MG63 (cell line): ENCODE data around the gene TCF7L1. TPM values are rescaled to one million over a fixed set of nuclear protein-coding genes. Genes with fewer than 3 reads are reported as not detected.
"Not testable (repeated sequence)": the region's sequence is repeated elsewhere in the genome, so short reads cannot be mapped to it uniquely, and the experiment has no call there.

Source experiments
- DNase-seq: peaks from one replicate; pipeline ENCODE4 v3.0.0-alpha.2; 2020
- H3K27me3 ChIP-seq: fragments of 250-450 bp; sonication (Bioruptor Pico); 2 replicates; pipeline ENCODE4 v1.5.1; 2020; ENCODE audit warnings: mild to moderate bottlenecking, moderate library complexity
- H3K36me3 ChIP-seq: fragments of 250-450 bp; sonication (Bioruptor Pico); 2 replicates; pipeline ENCODE4 v1.5.1; 2020; ENCODE audit warnings: mild to moderate bottlenecking, moderate library complexity
- H3K4me3 ChIP-seq: fragments of 250-450 bp; sonication (Bioruptor Pico); 2 replicates; pipeline ENCODE4 v1.5.1; 2020; ENCODE audit warnings: mild to moderate bottlenecking, moderate library complexity
- H3K9me3 ChIP-seq: fragments of 250-450 bp; sonication (Bioruptor Pico); 2 replicates; pipeline ENCODE4 v1.5.1; 2020; ENCODE audit warnings: mild to moderate bottlenecking, moderate library complexity
- total RNA-seq: library from RNA; depleted of rRNA; stranded (reverse); fragments of >200 nt; shearing (Covaris generic); gene quantifications from 2 replicates; pipeline ENCODE4 v1.2.3, GENCODE V29; 2014; ENCODE audit warnings: low replicate concordance

TCF7L1 gene
- total RNA-seq, 1 experiment from 2014 or later, result 0.46 TPM

DNA sequence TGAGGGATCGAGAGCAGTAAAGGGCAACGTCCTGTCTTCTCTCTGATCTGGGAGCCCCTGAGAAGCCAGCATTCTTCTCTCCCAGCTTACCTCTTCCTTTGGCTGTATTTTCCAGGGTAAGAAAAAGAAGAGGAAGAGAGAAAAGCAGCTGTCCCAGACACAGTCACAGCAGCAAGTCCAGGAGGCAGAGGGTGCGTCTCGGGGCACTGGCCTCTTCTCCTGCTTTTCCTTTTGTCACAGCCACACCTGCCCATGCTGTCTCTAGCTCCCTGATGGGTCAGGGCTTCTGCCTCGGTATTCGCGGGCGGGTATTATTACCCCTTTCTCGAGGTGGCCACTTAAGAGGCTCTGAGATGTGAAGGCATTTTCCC is 174.3 kb downstream of the TCF7L1 start:
- Histone ChIP-seq H3K4me3 (no peak overlapping the region), H3K9me3 (no peaks in the 10 kb centered on the region), H3K36me3 (no peaks in the 10 kb centered on the region; the same call in 1 of the 2 replicates), H3K27me3 (no peaks in the 10 kb centered on the region)
- DNase-seq, result no peak

- no peak overlapping the region for H3K4me3 ChIP-seq
- DNase-seq, result no peak
- H3K27me3 ChIP-seq, result no peaks in the 10 kb centered on the region
- no peaks in the 10 kb centered on the region; the same call in 1 of the 2 replicates for H3K36me3 ChIP-seq
- H3K9me3 ChIP-seq, result no peaks in the 10 kb centered on the region
These were observed 175.0 kb downstream of the TCF7L1 start for GRCh38 chr2:85308201-85308600.

DNA sequence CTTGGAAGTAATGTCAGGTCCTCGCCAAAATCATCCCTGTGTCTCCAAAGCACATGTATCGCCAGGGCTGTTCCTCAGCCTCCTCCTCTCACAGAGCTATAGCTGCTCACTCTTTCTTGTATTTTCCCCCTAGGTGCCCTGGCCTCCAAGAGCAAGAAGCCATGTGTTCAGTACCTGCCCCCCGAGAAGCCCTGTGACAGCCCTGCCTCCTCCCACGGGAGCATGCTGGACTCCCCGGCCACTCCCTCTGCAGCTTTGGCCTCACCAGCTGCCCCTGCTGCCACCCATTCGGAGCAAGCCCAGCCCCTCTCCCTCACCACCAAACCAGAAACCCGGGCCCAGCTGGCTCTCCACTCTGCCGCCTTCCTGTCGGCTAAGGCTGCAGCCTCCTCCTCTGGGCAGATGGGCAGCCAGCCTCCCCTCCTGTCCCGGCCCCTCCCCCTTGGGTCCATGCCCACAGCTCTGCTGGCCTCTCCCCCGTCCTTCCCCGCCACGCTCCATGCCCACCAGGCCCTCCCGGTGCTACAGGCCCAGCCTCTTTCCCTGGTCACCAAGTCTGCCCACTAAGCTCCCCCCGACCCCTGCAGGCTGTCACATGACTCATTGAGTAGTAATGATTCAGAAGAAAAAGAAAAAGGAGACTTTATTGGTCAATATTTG is 175.8 kb downstream of the TCF7L1 start:
- H3K27me3 ChIP-seq, result no peaks in the 10 kb centered on the region
- no peaks in the 10 kb centered on the region; the same call in 1 of the 2 replicates for H3K36me3 ChIP-seq
- H3K9me3 ChIP-seq, result no peaks in the 10 kb centered on the region
- no peak overlapping the region for H3K4me3 ChIP-seq
- peak; percentile 86 for DNase-seq

DNA sequence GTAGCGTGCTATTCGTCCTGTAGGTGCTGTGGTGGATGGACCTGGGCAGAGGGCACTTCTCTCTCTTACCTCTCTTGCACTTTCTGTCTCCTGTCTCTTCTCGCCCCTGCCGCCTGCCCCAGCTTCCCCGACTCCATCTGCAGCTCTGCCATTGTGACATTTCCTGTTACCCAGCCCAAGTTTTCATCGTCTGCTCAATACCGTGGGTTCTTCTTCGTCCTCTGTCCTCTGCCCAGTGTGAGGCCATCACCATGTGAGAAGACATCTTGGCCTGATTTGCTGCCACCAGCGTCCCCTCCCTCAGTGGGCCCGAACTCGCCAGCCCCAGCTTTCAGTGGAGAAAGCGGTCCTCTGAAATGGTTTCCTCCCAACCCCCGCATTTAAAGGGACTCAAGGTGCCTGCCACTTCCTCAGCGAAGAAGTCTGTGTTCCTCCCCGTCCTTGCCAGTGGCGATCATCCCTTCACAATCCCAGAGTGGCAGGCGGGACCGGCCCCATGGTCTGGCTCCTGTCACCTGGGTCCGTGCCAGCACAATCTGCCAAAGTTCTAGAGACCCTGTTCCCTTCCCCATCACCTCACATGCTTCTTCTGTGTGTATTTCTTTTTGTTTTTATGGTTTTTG is 176.6 kb downstream of the TCF7L1 start:
- Histone ChIP-seq H3K36me3 (peaks cover 2% of the 10 kb centered on the region; the same call in 1 of the 2 replicates), H3K27me3 (no peaks in the 10 kb centered on the region), H3K9me3 (no peaks in the 10 kb centered on the region), H3K4me3 (no peak overlapping the region)
- no peak for DNase-seq

DNA sequence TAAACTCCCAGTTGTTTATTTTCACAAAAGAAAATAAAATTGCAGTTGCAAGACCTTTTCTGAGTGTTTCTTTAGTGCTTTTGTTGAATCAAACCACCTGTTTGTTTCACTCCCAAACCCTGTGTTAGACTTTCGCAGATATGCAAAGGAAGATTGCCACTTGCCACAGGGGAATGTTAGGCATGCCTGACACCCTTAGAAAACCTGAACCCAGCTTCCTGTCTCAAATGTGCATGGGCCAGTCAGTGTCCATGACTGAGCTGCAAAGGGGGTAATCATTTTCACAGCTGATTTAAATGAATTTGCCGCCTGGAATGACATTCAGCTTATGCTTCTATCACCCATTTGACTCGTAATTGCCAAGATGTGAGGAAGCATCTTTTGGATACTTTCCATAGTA is 177.1 kb downstream of the TCF7L1 start:
- Histone ChIP-seq H3K27me3 (no peaks in the 10 kb centered on the region), H3K36me3 (peaks cover 2% of the 10 kb centered on the region; the same call in 1 of the 2 replicates), H3K4me3 (no peak overlapping the region), H3K9me3 (no peaks in the 10 kb centered on the region)
- no peak for DNase-seq

DNA sequence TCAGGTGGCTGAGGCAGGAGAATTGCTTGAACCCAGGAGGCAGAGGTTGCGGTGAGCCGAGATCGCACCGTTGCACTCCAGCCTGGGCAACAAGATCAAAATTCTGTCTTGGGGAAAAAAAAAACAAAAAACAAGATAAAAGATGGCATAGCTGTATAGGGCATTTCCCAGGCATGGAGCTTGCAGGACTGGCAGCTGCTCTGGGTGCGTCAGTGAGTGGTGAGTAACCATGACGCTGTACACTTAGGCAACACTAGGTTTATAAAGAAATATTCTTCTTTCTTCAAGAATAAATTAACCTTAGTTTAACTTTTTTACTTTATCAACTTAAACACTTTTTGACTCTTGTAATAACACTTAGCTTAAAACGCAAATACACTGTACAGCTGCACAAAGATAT is 179.2 kb downstream of the TCF7L1 start:
- Histone ChIP-seq H3K9me3 (no peaks in the 10 kb centered on the region), H3K4me3 (no peak overlapping the region), H3K27me3 (no peaks in the 10 kb centered on the region), H3K36me3 (peaks cover 11% of the 10 kb centered on the region)
- peak; percentile 85 for DNase-seq

- no peaks in the 10 kb centered on the region for H3K27me3 ChIP-seq
- no peak overlapping the region for H3K4me3 ChIP-seq
- peaks cover 29% of the 10 kb centered on the region for H3K36me3 ChIP-seq
- no peaks in the 10 kb centered on the region for H3K9me3 ChIP-seq
- DNase-seq, result no peak
These were observed 181.7 kb downstream of the TCF7L1 start for GRCh38 chr2:85314884-85315242.

GRCh38 chr2:85315921-85316320 is 182.7 kb downstream of the TCF7L1 start:
- H3K9me3 ChIP-seq, H3K4me3 ChIP-seq, DNase-seq, H3K27me3 ChIP-seq: not testable (repeated sequence)
- peaks cover 40% of the 10 kb centered on the region for H3K36me3 ChIP-seq

GRCh38 chr2:85318222-85319074 is 185.3 kb downstream of the TCF7L1 start:
- Histone ChIP-seq H3K4me3 (no peak overlapping the region), H3K9me3 (no peaks in the 10 kb centered on the region), H3K36me3 (peaks cover 64% of the 10 kb centered on the region), H3K27me3 (no peaks in the 10 kb centered on the region)
- DNase-seq, result no peak

- peaks cover 75% of the 10 kb centered on the region for H3K36me3 ChIP-seq
These were observed 186.6 kb downstream of the TCF7L1 start for GRCh38 chr2:85319796-85320195.

DNA sequence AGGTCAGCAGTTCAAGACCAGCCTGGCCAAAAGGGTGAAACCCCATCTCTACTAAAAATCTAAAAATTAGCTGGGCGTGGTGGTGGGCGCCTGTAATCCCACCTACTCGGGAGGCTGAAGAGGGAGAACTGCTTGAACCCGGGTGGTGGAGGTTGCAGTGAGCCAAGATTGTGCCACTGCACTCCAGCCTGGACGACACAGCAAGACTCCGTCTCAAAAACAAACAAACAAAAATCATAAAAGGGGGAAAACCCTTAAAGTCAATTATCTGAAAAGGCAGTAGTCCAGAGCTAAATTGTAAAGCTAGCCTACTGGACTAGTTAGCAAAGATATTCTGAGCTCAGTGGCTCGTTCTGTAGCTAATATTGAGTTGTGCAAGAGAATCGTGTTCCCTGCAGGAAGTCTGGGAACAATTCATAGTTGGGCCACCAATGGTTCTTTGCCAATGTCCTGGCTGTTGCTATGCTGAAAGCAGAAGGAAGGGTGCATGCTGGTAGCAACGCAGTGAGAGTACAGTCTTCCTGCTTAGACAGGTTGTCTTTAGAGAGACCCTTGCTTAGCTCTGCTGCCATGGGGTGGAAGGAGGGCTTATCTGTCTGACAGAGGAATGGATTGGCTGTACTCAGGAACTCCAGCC is 190.3 kb downstream of the TCF7L1 start:
- Histone ChIP-seq H3K4me3 (no peak overlapping the region), H3K27me3 (no peaks in the 10 kb centered on the region), H3K9me3 (no peaks in the 10 kb centered on the region), H3K36me3 (peaks cover 82% of the 10 kb centered on the region)
- no peak for DNase-seq

More at GRCh38 chr2:85319796-85320195, 186.6 kb downstream of the TCF7L1 start:
- no peak for DNase-seq
- Histone ChIP-seq H3K4me3 (no peak overlapping the region), H3K9me3 (no peaks in the 10 kb centered on the region), H3K27me3 (no peaks in the 10 kb centered on the region)

DNA sequence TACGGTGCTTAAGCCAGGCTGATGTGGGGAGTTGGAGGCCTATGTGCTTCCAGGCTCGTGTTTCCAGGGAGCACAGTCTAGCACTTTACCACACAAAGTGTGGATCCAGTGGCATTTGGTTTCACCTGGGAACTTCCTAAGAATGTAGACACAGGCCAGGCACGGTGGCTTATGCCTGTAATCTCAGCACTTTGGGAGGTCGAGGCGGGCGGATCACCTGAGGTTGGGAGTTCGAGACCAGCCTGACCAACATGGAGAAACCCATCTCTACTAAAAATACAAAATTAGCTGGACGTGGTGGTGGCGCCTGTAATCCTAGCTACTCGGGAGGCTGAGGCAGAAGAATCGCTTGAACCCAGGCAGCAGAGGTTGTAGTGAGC is 190.8 kb downstream of the TCF7L1 start:
- H3K4me3 ChIP-seq, H3K9me3 ChIP-seq, DNase-seq, H3K27me3 ChIP-seq: not testable (repeated sequence)
- H3K36me3 ChIP-seq, result peaks cover 79% of the 10 kb centered on the region

DNA sequence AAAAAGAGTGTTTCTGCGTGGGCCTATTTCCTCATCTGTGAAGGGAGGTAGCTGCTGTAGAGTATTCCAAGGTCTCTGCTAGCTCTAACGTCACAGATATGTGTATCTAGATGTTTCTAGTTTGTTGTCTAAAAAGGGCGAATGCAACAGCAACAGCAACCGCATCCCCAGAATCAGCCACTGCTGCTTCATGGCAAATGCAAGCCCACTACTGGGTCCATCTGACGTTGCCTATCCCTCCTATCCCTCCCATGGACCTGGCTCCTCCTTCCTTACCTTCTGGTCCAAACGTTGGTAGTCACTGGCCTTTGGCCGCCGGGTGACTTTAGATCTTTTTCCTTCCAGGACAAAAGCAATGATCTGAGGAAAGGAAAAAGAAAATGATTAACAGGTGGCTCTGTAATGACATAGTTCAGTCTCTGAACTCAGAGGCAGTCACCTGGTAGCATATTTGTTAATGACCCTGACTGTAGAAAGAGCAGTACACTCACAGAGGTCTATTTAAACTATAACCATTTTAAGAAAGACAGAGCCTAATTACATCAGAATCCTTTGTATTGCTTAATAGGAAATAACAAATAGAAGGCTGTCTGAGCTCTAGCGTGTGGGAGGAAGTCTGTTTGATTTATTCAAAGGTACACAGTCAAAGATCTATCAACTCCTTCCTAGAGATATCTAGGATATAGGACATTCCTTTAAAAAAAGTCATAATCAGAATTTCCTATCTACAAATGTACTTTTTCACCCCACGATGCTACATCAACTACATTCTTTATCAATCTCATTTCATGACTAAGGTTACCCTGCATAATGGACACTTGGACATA is 191.7 kb downstream of the TCF7L1 start:
- Histone ChIP-seq H3K4me3 (peak overlapping the region; percentile 64), H3K9me3 (no peaks in the 10 kb centered on the region)
- DNase-seq, result no peak

GRCh38 chr2:85325466-85325811 is 192.2 kb downstream of the TCF7L1 start:
- Histone ChIP-seq H3K27me3 (no peaks in the 10 kb centered on the region), H3K4me3 (peak overlapping the region; percentile 64), H3K9me3 (no peaks in the 10 kb centered on the region), H3K36me3 (peaks cover 67% of the 10 kb centered on the region)
- no peak for DNase-seq

More for the DNA sequence above, 191.7 kb downstream of the TCF7L1 start:
- H3K27me3 ChIP-seq, result no peaks in the 10 kb centered on the region
- peaks cover 72% of the 10 kb centered on the region for H3K36me3 ChIP-seq

DNA sequence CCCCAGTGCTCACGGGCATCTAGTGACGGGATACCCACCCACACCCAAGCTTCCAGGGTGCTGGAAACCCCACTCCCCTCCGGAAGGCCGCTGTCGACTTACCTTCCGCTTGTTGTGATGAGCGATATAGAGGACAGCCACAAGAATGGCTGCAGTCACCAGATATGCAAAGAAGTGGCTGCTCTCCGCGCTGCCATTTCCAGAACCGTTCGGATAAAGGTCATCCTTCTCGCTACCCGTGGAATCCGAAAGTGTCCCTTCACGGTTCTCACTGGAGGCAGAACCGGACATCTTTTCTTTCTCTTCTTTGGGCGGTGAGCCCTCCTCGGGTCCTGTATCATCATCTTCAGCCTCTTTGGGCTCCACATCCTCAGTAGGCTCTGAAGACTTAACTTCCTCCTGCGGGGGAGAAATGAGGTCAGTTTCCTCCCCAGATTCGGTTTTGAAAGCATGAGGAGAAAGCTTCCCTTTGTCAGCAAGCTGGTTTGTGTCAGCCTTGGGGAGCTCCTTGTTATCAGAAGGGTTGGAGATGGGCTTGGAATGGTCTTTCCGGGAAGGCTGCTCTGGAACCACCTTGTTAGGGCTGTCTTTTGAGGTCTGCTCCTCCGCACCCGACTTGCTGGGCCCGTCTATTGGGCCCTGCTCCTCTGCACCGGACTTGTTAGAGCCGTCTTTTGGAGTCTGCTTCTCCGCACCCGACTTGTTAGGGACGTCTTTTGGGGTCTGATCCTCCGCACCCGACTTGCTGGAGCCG is 193.4 kb downstream of the TCF7L1 start:
- no peak for DNase-seq
- H3K4me3 ChIP-seq, result peak overlapping the region; percentile 64
- H3K9me3 ChIP-seq, result no peaks in the 10 kb centered on the region
- H3K27me3 ChIP-seq, result no peaks in the 10 kb centered on the region
- peaks cover 55% of the 10 kb centered on the region for H3K36me3 ChIP-seq
